ENCODE measurements around the gene SF3B4. TPM values are rescaled to one million over a fixed set of nuclear protein-coding genes. Genes with fewer than 3 reads are reported as not detected.
"Not testable (repeated sequence)": the region's sequence is repeated elsewhere in the genome, so short reads cannot be mapped to it uniquely, and the experiment has no call there.

The SF3B4 gene
- total and polyA plus RNA-seq, 2 donors = 16.8 to 54.0 TPM

GRCh38 chr1:149888247-149888998 lies 39.2 kb downstream of the SF3B4 start:
- peak overlapping the region; percentile 84 for H3K27ac ChIP-seq (ENCODE audit: low read depth)
- 1% methylated on average over 28 of the region's 28 CpGs for WGBS
- H3K4me3 ChIP-seq (ENCODE audit: low read depth, low read length) = peak overlapping the region; percentile 30
- peak; percentile 86 for DNase-seq (ENCODE audit: extremely low spot score)
- no peaks in the 10 kb centered on the region for H3K36me3 ChIP-seq (ENCODE audit: insufficient read depth)
- H3K4me1 ChIP-seq (ENCODE audit: insufficient read depth) = no peaks in the 10 kb centered on the region

GRCh38 chr1:149887456-149888246 lies 40.0 kb downstream of the SF3B4 start:
- under 1% methylated on average over 46 of the region's 46 CpGs for WGBS

GRCh38 chr1:149887196-149887455 lies 40.5 kb downstream of the SF3B4 start:
- WGBS = under 1% methylated on average over 13 of the region's 13 CpGs
- not testable (repeated sequence) for DNase-seq (ENCODE audit: extremely low spot score); H3K4me1 ChIP-seq (ENCODE audit: insufficient read depth); H3K36me3 ChIP-seq (ENCODE audit: insufficient read depth)
- H3K27ac ChIP-seq (ENCODE audit: low read depth) = peak overlapping the region; percentile 98
- peak overlapping the region; percentile 51 for H3K4me3 ChIP-seq (ENCODE audit: low read depth, low read length)

More at GRCh38 chr1:149887456-149888246, 40.0 kb downstream of the SF3B4 start:
- peak overlapping the region; percentile 98 for H3K27ac ChIP-seq (ENCODE audit: low read depth)
- H3K36me3 ChIP-seq (ENCODE audit: insufficient read depth) = no peaks in the 10 kb centered on the region
- peak overlapping the region; percentile 51 for H3K4me3 ChIP-seq (ENCODE audit: low read depth, low read length)
- peak; percentile 99 for DNase-seq (ENCODE audit: extremely low spot score)
- H3K4me1 ChIP-seq (ENCODE audit: insufficient read depth) = no peaks in the 10 kb centered on the region

- Histone ChIP-seq H3K36me3 (ENCODE audit: insufficient read depth) (no peaks in the 10 kb centered on the region), H3K27ac (ENCODE audit: low read depth) (peak overlapping the region; percentile 98), H3K4me1 (ENCODE audit: insufficient read depth) (no peaks in the 10 kb centered on the region), H3K4me3 (ENCODE audit: low read depth, low read length) (peak overlapping the region; percentile 74)
- peak; percentile 99 for DNase-seq (ENCODE audit: extremely low spot score)
- WGBS = under 1% methylated on average over 62 of the region's 62 CpGs
These were observed 41.0 kb downstream of the SF3B4 start for GRCh38 chr1:149886396-149887195.

- Histone ChIP-seq H3K27ac (ENCODE audit: low read depth) (peak overlapping the region; percentile 95), H3K4me3 (ENCODE audit: low read depth, low read length) (peak overlapping the region; percentile 74)
- not testable (repeated sequence) for H3K36me3 ChIP-seq (ENCODE audit: insufficient read depth); DNase-seq (ENCODE audit: extremely low spot score); H3K4me1 ChIP-seq (ENCODE audit: insufficient read depth)
- under 1% methylated on average over 19 of the region's 19 CpGs for WGBS
These were observed 41.5 kb downstream of the SF3B4 start for GRCh38 chr1:149886121-149886395.

GRCh38 chr1:149885339-149886120 lies 42.1 kb downstream of the SF3B4 start:
- peak; percentile 78 for DNase-seq (ENCODE audit: extremely low spot score)
- Histone ChIP-seq H3K27ac (ENCODE audit: low read depth) (peak overlapping the region; percentile 95), H3K36me3 (ENCODE audit: insufficient read depth) (no peaks in the 10 kb centered on the region), H3K4me3 (ENCODE audit: low read depth, low read length) (peak overlapping the region; percentile 74), H3K4me1 (ENCODE audit: insufficient read depth) (no peaks in the 10 kb centered on the region)
- under 1% methylated on average over 36 of the region's 36 CpGs for WGBS

GRCh38 chr1:149884433-149885338 lies 42.9 kb downstream of the SF3B4 start:
- WGBS = 6% methylated on average over 9 of the region's 9 CpGs
- no peaks in the 10 kb centered on the region for H3K4me1 ChIP-seq (ENCODE audit: insufficient read depth)
- no peak for DNase-seq (ENCODE audit: extremely low spot score)
- no peaks in the 10 kb centered on the region for H3K36me3 ChIP-seq (ENCODE audit: insufficient read depth)
- H3K27ac ChIP-seq (ENCODE audit: low read depth) = peak overlapping the region; percentile 95
- H3K4me3 ChIP-seq (ENCODE audit: low read depth, low read length) = peak overlapping the region; percentile 74

- Histone ChIP-seq H3K4me3 (ENCODE audit: low read depth, low read length) (no peak overlapping the region), H3K27ac (ENCODE audit: low read depth) (no peak overlapping the region)
- WGBS = 86% methylated on average over 3 of the region's 3 CpGs
These were observed 43.9 kb downstream of the SF3B4 start for GRCh38 chr1:149883598-149884247.

GRCh38 chr1:149881876-149882275 lies 45.7 kb downstream of the SF3B4 start:
- Histone ChIP-seq H3K36me3 (ENCODE audit: insufficient read depth) (no peaks in the 10 kb centered on the region), H3K4me1 (ENCODE audit: insufficient read depth) (no peaks in the 10 kb centered on the region), H3K27ac (ENCODE audit: low read depth) (no peak overlapping the region), H3K4me3 (ENCODE audit: low read depth, low read length) (no peak overlapping the region)
- no peak for DNase-seq (ENCODE audit: extremely low spot score)
- 92% methylated on average over 1 of the region's 1 CpG for WGBS

More at GRCh38 chr1:149883598-149884247, 43.9 kb downstream of the SF3B4 start:
- DNase-seq (ENCODE audit: extremely low spot score) = no peak
- Histone ChIP-seq H3K4me1 (ENCODE audit: insufficient read depth) (no peaks in the 10 kb centered on the region), H3K36me3 (ENCODE audit: insufficient read depth) (no peaks in the 10 kb centered on the region)

- Histone ChIP-seq H3K27ac (ENCODE audit: low read depth) (no peak overlapping the region), H3K4me1 (ENCODE audit: insufficient read depth) (no peaks in the 10 kb centered on the region), H3K36me3 (ENCODE audit: insufficient read depth) (no peaks in the 10 kb centered on the region), H3K4me3 (ENCODE audit: low read depth, low read length) (no peak overlapping the region)
- 90% methylated on average over 1 of the region's 1 CpG for whole genome bisulfite sequencing
- no peak for DNase-seq (ENCODE audit: extremely low spot score)
These were observed 48.0 kb downstream of the SF3B4 start for GRCh38 chr1:149879556-149879955.

- DNase-seq (ENCODE audit: extremely low spot score) = no peak
- Histone ChIP-seq H3K4me1 (ENCODE audit: insufficient read depth) (no peaks in the 10 kb centered on the region), H3K27ac (ENCODE audit: low read depth) (no peak overlapping the region), H3K36me3 (ENCODE audit: insufficient read depth) (no peaks in the 10 kb centered on the region), H3K4me3 (ENCODE audit: low read depth, low read length) (no peak overlapping the region)
- WGBS = 90% methylated on average over 7 of the region's 7 CpGs
These were observed 50.2 kb downstream of the SF3B4 start for GRCh38 chr1:149877211-149877946.
